GM12878 (cell line): Measurements from ENCODE around the gene MRGPRF. TPM values are rescaled to one million over a fixed set of nuclear protein-coding genes. Genes with fewer than 3 reads are reported as not detected.

Source experiments
- ATAC-seq: fragments of 200-7000 bp; cut with Tn5 transposase; 3 replicates; pipeline ENCODE4 v1.9.1; 2020; ENCODE audit warnings: mild to moderate bottlenecking, moderate library complexity
- BruUV-seq: library from RNA; stranded (reverse); fragments of 400-500 nt; replicated peaks from 2 replicates; lab custom pipeline; 2021; lab: Mats Ljungman, UMichigan
- CTCF ChIA-PET: fragments of 300-600 bp; sonication (Branson Sonifier 250); formaldehyde crosslinking; extraction: SDS; loops from one replicate; lab custom pipeline; 2021; ENCODE audit warnings: inconsistent platforms; lab: Yijun Ruan, JAX
- POLR2A ChIA-PET: fragments of 350-600 bp; formaldehyde crosslinking; extraction: SDS; loops from one replicate; lab custom pipeline; 2021; ENCODE audit warnings: inconsistent platforms; lab: Charles Lee
- RAD21 ChIA-PET: fragments of 300-600 bp; sonication (Branson Sonifier 250); formaldehyde crosslinking; loops from one replicate; lab custom pipeline; 2023; ENCODE audit warnings: antibody characterized with exemption; ENCODE audit not compliant: unreplicated experiment; lab: Charles Lee
- SMC1A ChIA-PET: fragments of 300-600 bp; sonication (Branson Sonifier 250); formaldehyde crosslinking; loops from one replicate; lab custom pipeline; 2023; ENCODE audit not compliant: unreplicated experiment, uncharacterized antibody; lab: Charles Lee
- DNase-seq: peaks from one replicate; pipeline ENCODE4 v3.0.0-alpha.2; 2011; ENCODE audit warnings: low read depth, low spot score
- FAIRE-seq: peaks from 3 replicates; lab custom pipeline; 2011; peaks lifted over from hg19 to GRCh38; lab: Jason Lieb, UNC
- H2AFZ ChIP-seq: 2 replicates; pipeline ENCODE4 v1.6.0; 2011; ENCODE audit warnings: low read depth, low read length, control low read depth; ENCODE audit not compliant: control insufficient read depth
- H3K27ac ChIP-seq: 2 replicates; pipeline ENCODE4 v1.5.1; 2011; ENCODE audit warnings: control low read depth; ENCODE audit not compliant: control insufficient read depth, insufficient read depth
- H3K27me3 ChIP-seq, 2 experiments: replicated peaks in 1 of 2; 2 replicates each; pipeline versions ENCODE4 v1.6.0 to v1.6.1; 2011; ENCODE audit warnings: low read length in 1 of 2; ENCODE audit not compliant: control insufficient read depth in 2 of 2, insufficient read depth in 2 of 2
- H3K36me3 ChIP-seq, 2 experiments: 2 replicates each; pipeline ENCODE4 v1.5.1; 2011; ENCODE audit warnings: low read length in 1 of 2; ENCODE audit not compliant: control insufficient read depth in 2 of 2, insufficient read depth in 2 of 2
- H3K4me1 ChIP-seq: 2 replicates; pipeline ENCODE4 v1.6.1; 2011; ENCODE audit warnings: mild to moderate bottlenecking, low read length, moderate library complexity, mixed read lengths; ENCODE audit not compliant: control insufficient read depth, insufficient read depth
- H3K4me2 ChIP-seq: 2 replicates; pipeline ENCODE4 v1.6.0; 2011; ENCODE audit warnings: control low read depth; ENCODE audit not compliant: control insufficient read depth, insufficient read depth
- H3K4me3 ChIP-seq: fragments of 200-600 bp; sonication (generic); 2 replicates; pipeline ENCODE4 v1.5.1; 2016
- H3K79me2 ChIP-seq: 2 replicates; pipeline ENCODE4 v1.6.0; 2011; ENCODE audit warnings: low read length; ENCODE audit not compliant: control insufficient read depth, insufficient read depth
- H3K9ac ChIP-seq: 2 replicates; pipeline ENCODE4 v1.8.0; 2011; ENCODE audit warnings: low read length, control low read depth, mixed read lengths; ENCODE audit not compliant: control insufficient read depth, insufficient read depth
- H3K9me3 ChIP-seq: replicated peaks from 3 replicates; pipeline ENCODE4 v1.5.1; 2011; ENCODE audit warnings: mild to moderate bottlenecking, low read length; ENCODE audit not compliant: control insufficient read depth, insufficient read depth
- H4K20me1 ChIP-seq: 2 replicates; pipeline ENCODE4 v1.6.0; 2011; ENCODE audit not compliant: control insufficient read depth, insufficient read depth
- BCL3 ChIP-seq: IDR thresholded peaks from 2 replicates; pipeline ENCODE4 v1.6.1; 2011; ENCODE audit warnings: borderline replicate concordance, low read depth, mild to moderate bottlenecking, moderate library complexity, low read length; ENCODE audit not compliant: insufficient read depth, poor library complexity, severe bottlenecking
- MEF2B ChIP-seq: fragments of 450-650 bp; IDR thresholded peaks from 2 replicates; pipeline ENCODE4 v1.6.1; 2018; ENCODE audit warnings: mild to moderate bottlenecking, moderate library complexity; ENCODE audit not compliant: partially characterized antibody, poor library complexity, severe bottlenecking
- RFX5 ChIP-seq: IDR thresholded peaks from 2 replicates; pipeline ENCODE4 v1.6.1; 2011; ENCODE audit warnings: low read depth, low read length, improper control_type of control experiment
- SIN3A ChIP-seq: IDR thresholded peaks from 2 replicates; pipeline ENCODE4 v1.6.1; 2012; ENCODE audit warnings: low read depth, low read length, improper control_type of control experiment
- SREBF2 ChIP-seq: IDR thresholded peaks from 2 replicates; pipeline ENCODE4 v1.6.1; 2012; ENCODE audit warnings: mild to moderate bottlenecking, low read length
- ZBTB4 ChIP-seq: fragments of 450-650 bp; formaldehyde crosslinking; IDR thresholded peaks from 2 replicates; pipeline ENCODE4 v1.4.0; 2022; ENCODE audit warnings: mild to moderate bottlenecking, moderate library complexity
- ZNF687 ChIP-seq: fragments of 450-650 bp; IDR thresholded peaks from 2 replicates; pipeline ENCODE4 v1.6.1; 2017; ENCODE audit warnings: mild to moderate bottlenecking, moderate library complexity
- WGBS: methylation state at CpG from one replicate; pipeline ENCODE4 v1.1.6; 2016; ENCODE audit warnings: low lambda C conversion rate; ENCODE audit not compliant: insufficient replicate concordance, insufficient coverage; ENCODE audit errors: missing lambda C conversion rate; 5-methylcytosine and 5-hydroxymethylcytosine counted together
- in situ Hi-C: fragments of 300-500 bp; cut with MboI; formaldehyde crosslinking; loops from 9 replicates; pipeline ENCODE4 v1.14.3; 2018; ENCODE audit warnings: mixed read lengths
- intact Hi-C: fragments of 100-400 bp; cut with micrococcal nuclease; formaldehyde crosslinking; loops from one replicate; pipeline ENCODE4 v1.14.2; 2022; ENCODE audit not compliant: unreplicated experiment
- polyA plus RNA-seq, 11 experiments: library from polyadenylated mRNA; depleted of rRNA in 4 of 11; unstranded in 6 of 11; stranded (reverse) in 5 of 11; fragments of >200 nt; fragmentation: Nextera tagmentation in 4 of 11; fragmentation: Illumina TruSeq in 1 of 11; extraction: Ambion mirVana in 4 of 11; extraction: Trizol in 1 of 11; gene quantifications; 1 replicate in 1 of 11; 2 replicates in 10 of 11; pipeline versions ENCODE4 v1.2.1 to v1.2.3, GENCODE V29; 2011 to 2016; ENCODE audit warnings: inconsistent platforms in 2 of 11, missing spikeins in 2 of 11, low read depth in 1 of 11
- total RNA-seq, 4 experiments: library from RNA; depleted of rRNA in 3 of 4; stranded (reverse); fragments of >200 nt in 3 of 4; fragmentation: Illumina TruSeq in 1 of 4; extraction: Trizol in 1 of 4; gene quantifications; 2 replicates each; pipeline versions ENCODE4 v1.2.1 to v1.2.3, GENCODE V29; 2013 to 2021

MRGPRF gene
- total and polyA plus RNA-seq, 10 of the 15 experiments (the other 5 are each of a cell fraction or from before 2014, with no cell fraction given): not detected

- no peaks in the 10 kb centered on the region for H3K79me2 ChIP-seq
- no peak overlapping the region for H2AFZ ChIP-seq
- no peaks in the 10 kb centered on the region for H3K4me1 ChIP-seq
- no TSS peak for BruUV-seq
- ChIA-PET SMC1A (no interaction called here), CTCF (no interaction called here), POLR2A (no interaction called here), RAD21 (no interaction called here)
- no peak overlapping the region for H3K4me2 ChIP-seq
- H4K20me1 ChIP-seq: no peaks in the 10 kb centered on the region
- no peaks in the 10 kb centered on the region for H3K9me3 ChIP-seq
- H3K36me3 ChIP-seq: no peaks in the 10 kb centered on the region
- TF ChIP-seq RFX5 (no peak), MEF2B (no peak), BCL3 (no peak), ZNF687 (no peak), ZBTB4 (no peak), SIN3A (no peak), SREBF2 (no peak)
- intact Hi-C loops (no loop called here), in situ Hi-C loops (no loop called here)
- DNase-seq (no peak), FAIRE-seq (no peak), ATAC-seq (no peak)
- no peak overlapping the region for H3K27ac ChIP-seq
- H3K27me3 ChIP-seq: peaks cover 0 to 3% of the 10 kb centered on the region in 2 experiments; a peak in 3 of 4 replicates
- H3K4me3 ChIP-seq: no peak overlapping the region
- WGBS: 47% methylated on average over 28 of the region's 28 CpGs
- H3K9ac ChIP-seq: no peak overlapping the region
These were observed 1.2 kb upstream of the MRGPRF start for GRCh38 chr11:69014084-69014851.
